Mesenchymal stem cell (in vitro differentiated cells and primary cell): ENCODE measurements around the gene METTL26.

Experiments used
- DNase-seq: peaks from one replicate; pipeline ENCODE4 v3.0.0-alpha.2; 2013
- H2AFZ ChIP-seq: one replicate; pipeline ENCODE4 v1.6.1; 2013; ENCODE audit warnings: low read depth, mild to moderate bottlenecking, control low read depth, inconsistent platforms, low read length, moderate library complexity
- H2AK5ac ChIP-seq: 2 replicates; pipeline ENCODE4 v1.6.1; 2013; ENCODE audit warnings: low read length, moderate library complexity, mild to moderate bottlenecking, inconsistent platforms; ENCODE audit not compliant: severe bottlenecking
- H2BK120ac ChIP-seq: one replicate; pipeline ENCODE4 v1.6.1; 2013; ENCODE audit warnings: low read depth, mild to moderate bottlenecking, inconsistent platforms, low read length, moderate library complexity
- H2BK12ac ChIP-seq, 2 experiments: one replicate each; pipeline ENCODE4 v1.6.1; 2013; ENCODE audit warnings: inconsistent platforms in 2 of 2, low read length in 2 of 2, mild to moderate bottlenecking in 2 of 2, moderate library complexity in 2 of 2, control low read depth in 1 of 2
- H2BK15ac ChIP-seq: one replicate; pipeline ENCODE4 v1.6.1; 2013; ENCODE audit warnings: mild to moderate bottlenecking, low read depth, inconsistent platforms; ENCODE audit not compliant: poor library complexity, severe bottlenecking
- H2BK5ac ChIP-seq: 2 replicates; pipeline ENCODE4 v1.6.1; 2013; ENCODE audit warnings: low read depth, mild to moderate bottlenecking, low read length, control low read depth, inconsistent platforms; ENCODE audit not compliant: poor library complexity, severe bottlenecking
- H3K14ac ChIP-seq, 2 experiments: one replicate each; pipeline ENCODE4 v1.6.1; 2013; ENCODE audit warnings: inconsistent platforms in 2 of 2, low read length in 2 of 2, control low read depth in 1 of 2, mild to moderate bottlenecking in 1 of 2, moderate library complexity in 1 of 2
- H3K18ac ChIP-seq, 2 experiments: one replicate each; pipeline ENCODE4 v1.6.1; 2013; ENCODE audit warnings: inconsistent platforms in 2 of 2, low read length in 2 of 2, control low read depth in 1 of 2, low read depth in 1 of 2, mild to moderate bottlenecking in 1 of 2
- H3K23ac ChIP-seq, 2 experiments: one replicate each; pipeline ENCODE4 v1.6.1; 2013; ENCODE audit warnings: inconsistent platforms in 2 of 2, low read length in 2 of 2, mild to moderate bottlenecking in 2 of 2, moderate library complexity in 2 of 2, control low read depth in 1 of 2
- H3K27ac ChIP-seq: 2 replicates; pipeline ENCODE4 v1.5.1; 2013; ENCODE audit warnings: mild to moderate bottlenecking, moderate library complexity, low read length, control low read depth, inconsistent platforms; ENCODE audit not compliant: poor library complexity, severe bottlenecking
- H3K27me3 ChIP-seq, 2 experiments: 2 replicates each; pipeline versions ENCODE4 v1.6.1 to v1.7.0; 2013; ENCODE audit warnings: low read length in 2 of 2, mild to moderate bottlenecking in 2 of 2, moderate library complexity in 2 of 2, control low read depth in 1 of 2, inconsistent platforms in 1 of 2; ENCODE audit not compliant: control insufficient read depth in 1 of 2, insufficient read depth in 1 of 2
- H3K36me3 ChIP-seq, 2 experiments: 2 replicates each; pipeline versions ENCODE4 v1.6.1 to v1.7.0; 2013; ENCODE audit warnings: low read length in 2 of 2, control low read depth in 1 of 2, inconsistent platforms in 1 of 2, low read depth in 1 of 2, mild to moderate bottlenecking in 1 of 2; ENCODE audit not compliant: insufficient read depth in 2 of 2, control insufficient read depth in 1 of 2
- H3K4ac ChIP-seq, 2 experiments: one replicate each; pipeline ENCODE4 v1.6.1; 2013; ENCODE audit warnings: inconsistent platforms in 2 of 2, low read length in 2 of 2, mild to moderate bottlenecking in 2 of 2, moderate library complexity in 2 of 2, control low read depth in 1 of 2, low read depth in 1 of 2
- H3K4me1 ChIP-seq: 2 replicates; pipeline ENCODE4 v1.6.1; 2013; ENCODE audit warnings: low read depth, low read length, control low read depth; ENCODE audit not compliant: control insufficient read depth, insufficient read depth
- H3K4me2 ChIP-seq: 2 replicates; pipeline ENCODE4 v1.6.1; 2013; ENCODE audit warnings: low read length, mild to moderate bottlenecking, inconsistent platforms; ENCODE audit not compliant: poor library complexity, severe bottlenecking
- H3K4me3 ChIP-seq, 2 experiments: 2 replicates each; pipeline versions ENCODE4 v1.5.1 to v1.7.0; 2013; ENCODE audit warnings: low read length in 2 of 2, mild to moderate bottlenecking in 2 of 2, control low read depth in 1 of 2, low read depth in 1 of 2; ENCODE audit not compliant: insufficient read depth in 1 of 2
- H3K79me1 ChIP-seq: replicated peaks from 2 replicates; pipeline ENCODE4 v1.6.1; 2013; ENCODE audit warnings: mild to moderate bottlenecking, control low read depth, low read length, inconsistent platforms; ENCODE audit not compliant: poor library complexity, severe bottlenecking
- H3K9ac ChIP-seq: 2 replicates; pipeline ENCODE4 v1.7.0; 2013; ENCODE audit warnings: mild to moderate bottlenecking, low read length, moderate library complexity
- H3K9me3 ChIP-seq: 2 replicates; pipeline ENCODE4 v1.7.0; 2013; ENCODE audit warnings: mild to moderate bottlenecking, low read length; ENCODE audit not compliant: control insufficient read depth
- H4K8ac ChIP-seq: one replicate; pipeline ENCODE4 v1.6.1; 2013; ENCODE audit warnings: inconsistent platforms, mild to moderate bottlenecking, low read length, moderate library complexity
- H4K91ac ChIP-seq: one replicate; pipeline ENCODE4 v1.6.1; 2013; ENCODE audit warnings: mild to moderate bottlenecking, low read length, inconsistent platforms
- WGBS: methylation state at CpG from one replicate; pipeline ENCODE4 v1.1.7; 2013; ENCODE audit warnings: mixed read lengths; 5-methylcytosine and 5-hydroxymethylcytosine counted together

METTL26 gene

DNA sequence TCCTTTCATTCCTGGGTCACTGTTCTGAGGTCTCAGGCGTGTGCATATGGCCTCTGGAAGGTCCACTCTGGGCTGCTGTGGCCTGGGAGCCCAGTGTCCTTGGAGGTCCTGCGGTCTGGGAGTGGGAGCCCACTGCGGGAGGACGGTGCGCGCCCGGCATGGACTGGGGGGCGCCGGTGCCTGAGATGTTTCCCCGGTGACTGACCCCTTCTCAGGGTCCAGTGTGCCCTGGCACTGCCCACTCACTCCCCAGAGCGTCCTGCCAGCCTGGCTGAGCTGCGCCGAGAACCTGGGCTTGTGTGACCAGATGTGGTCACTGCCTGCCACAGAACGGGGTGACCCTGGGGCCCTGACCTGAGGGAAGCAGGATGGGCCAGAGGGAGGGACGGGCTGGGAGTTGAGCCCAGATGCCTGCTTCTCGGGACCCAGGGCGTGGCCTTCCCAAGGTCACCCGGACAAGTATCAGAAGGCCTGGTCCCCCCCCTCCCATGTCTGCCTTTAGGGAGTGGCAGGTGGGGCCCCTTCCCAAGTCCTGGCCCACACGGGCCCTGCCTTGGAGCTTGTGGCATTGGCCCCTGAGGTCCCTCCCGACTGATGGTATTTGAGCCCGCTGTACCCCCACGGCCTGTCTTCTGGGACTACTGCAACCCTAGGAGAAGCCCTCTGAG lies 38.2 kb upstream of the METTL26 start:
- Histone ChIP-seq H3K27me3 (no peaks in the 10 kb centered on the region), H3K18ac (no peak overlapping the region), H2BK120ac (no peak overlapping the region), H3K9me3 (no peaks in the 10 kb centered on the region), H2BK15ac (no peak overlapping the region), H2BK5ac (no peak overlapping the region), H3K23ac (no peak overlapping the region), H3K4ac (no peak overlapping the region), H3K36me3 (peaks cover 41 to 69% of the 10 kb centered on the region in 2 experiments), H2BK12ac (no peak overlapping the region), H4K8ac (no peak overlapping the region), H3K4me3 (no peak overlapping the region), H3K14ac (no peak overlapping the region), H2AK5ac (no peak overlapping the region), H3K4me2 (no peak overlapping the region), H3K4me1 (peaks cover 43% of the 10 kb centered on the region), H4K91ac (no peak overlapping the region), H3K9ac (no peak overlapping the region), H3K27ac (no peak overlapping the region), H3K79me1 (peaks cover 21% of the 10 kb centered on the region), H2AFZ (no peak overlapping the region)
- WGBS, result 90% methylated on average over 22 of the region's 22 CpGs
- no peak for DNase-seq

GRCh38 chr16:673399-673991 lies 37.4 kb upstream of the METTL26 start:
- Histone ChIP-seq H3K4me3 (no peak overlapping the region), H3K18ac (no peak overlapping the region), H4K91ac (no peak overlapping the region), H3K9ac (no peak overlapping the region), H3K9me3 (no peaks in the 10 kb centered on the region), H3K4me1 (peaks cover 41% of the 10 kb centered on the region), H2BK15ac (peak overlapping the region; percentile 8), H3K14ac (no peak overlapping the region), H3K27me3 (no peaks in the 10 kb centered on the region), H3K4me2 (no peak overlapping the region), H3K79me1 (peaks cover 23% of the 10 kb centered on the region), H3K23ac (no peak overlapping the region), H2BK120ac (no peak overlapping the region), H2BK12ac (no peak overlapping the region), H2BK5ac (no peak overlapping the region), H4K8ac (no peak overlapping the region), H3K27ac (no peak overlapping the region), H3K36me3 (peaks cover 41 to 74% of the 10 kb centered on the region in 2 experiments), H2AFZ (no peak overlapping the region), H2AK5ac (no peak overlapping the region), H3K4ac (no peak overlapping the region)
- 97% methylated on average over 17 of the region's 18 CpGs for WGBS
- no peak for DNase-seq

GRCh38 chr16:672851-673250 lies 36.7 kb upstream of the METTL26 start:
- H2BK12ac ChIP-seq, result no peak overlapping the region
- WGBS, result 95% methylated on average over 21 of the region's 21 CpGs
- no peak overlapping the region for H2BK5ac ChIP-seq

DNA sequence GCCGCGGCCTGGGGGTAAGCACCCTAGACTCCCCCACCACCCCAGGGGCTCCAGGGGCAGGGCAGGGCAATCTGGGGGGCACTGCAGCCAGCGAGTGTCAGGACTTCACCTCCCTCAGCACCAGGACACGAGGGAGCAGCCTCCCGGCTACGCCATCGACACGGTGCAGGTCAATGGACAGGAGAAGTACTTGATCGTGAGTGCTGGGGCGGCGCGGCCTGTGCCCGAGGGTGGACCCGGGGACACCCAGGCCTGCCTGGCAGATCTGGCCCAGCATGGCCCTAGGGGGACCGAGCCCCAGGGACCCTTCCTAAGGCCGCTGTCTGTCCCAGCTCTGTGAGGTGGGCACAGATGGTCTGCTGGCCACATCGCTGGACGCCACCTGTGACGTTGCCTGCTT lies 36.3 kb upstream of the METTL26 start:
- 98% methylated on average over 19 of the region's 19 CpGs for WGBS
- Histone ChIP-seq H2AK5ac (no peak overlapping the region), H3K79me1 (peaks cover 23% of the 10 kb centered on the region)

More at GRCh38 chr16:672851-673250, 36.7 kb upstream of the METTL26 start:
- H3K9me3 ChIP-seq, result no peaks in the 10 kb centered on the region
- no peak overlapping the region for H2AFZ ChIP-seq
- no peak overlapping the region for H4K8ac ChIP-seq
- H2AK5ac ChIP-seq, result no peak overlapping the region
- no peak overlapping the region for H2BK15ac ChIP-seq
- H3K23ac ChIP-seq, result no peak overlapping the region
- H2BK120ac ChIP-seq, result no peak overlapping the region
- no peak overlapping the region for H3K14ac ChIP-seq
- H3K4me2 ChIP-seq, result no peak overlapping the region
- H3K36me3 ChIP-seq, result peaks cover 41 to 70% of the 10 kb centered on the region in 2 experiments
- H3K18ac ChIP-seq, result no peak overlapping the region
- no peak overlapping the region for H3K9ac ChIP-seq
- peaks cover 37% of the 10 kb centered on the region for H3K4me1 ChIP-seq
- H3K4me3 ChIP-seq, result no peak overlapping the region
- no peak overlapping the region for H3K4ac ChIP-seq
- DNase-seq, result no peak
- H3K79me1 ChIP-seq, result peaks cover 23% of the 10 kb centered on the region
- no peak overlapping the region for H3K27ac ChIP-seq
- H3K27me3 ChIP-seq, result no peaks in the 10 kb centered on the region
- peak overlapping the region; percentile 46 for H4K91ac ChIP-seq

More for the DNA sequence above, 36.3 kb upstream of the METTL26 start:
- no peak overlapping the region for H2BK15ac ChIP-seq
- no peaks in the 10 kb centered on the region for H3K27me3 ChIP-seq
- no peak for DNase-seq
- H3K4ac ChIP-seq, result no peak overlapping the region
- no peak overlapping the region for H3K4me3 ChIP-seq
- no peak overlapping the region for H2BK120ac ChIP-seq
- no peak overlapping the region for H3K4me2 ChIP-seq
- H3K9ac ChIP-seq, result no peak overlapping the region
- H2BK12ac ChIP-seq, result no peak overlapping the region
- H3K9me3 ChIP-seq, result no peaks in the 10 kb centered on the region
- H3K36me3 ChIP-seq, result peaks cover 41 to 65% of the 10 kb centered on the region in 2 experiments
- peaks cover 40% of the 10 kb centered on the region for H3K4me1 ChIP-seq
- no peak overlapping the region for H2AFZ ChIP-seq
- H4K91ac ChIP-seq, result peak overlapping the region; percentile 46
- H3K18ac ChIP-seq, result no peak overlapping the region
- no peak overlapping the region for H3K27ac ChIP-seq
- no peak overlapping the region for H3K14ac ChIP-seq
- H2BK5ac ChIP-seq, result no peak overlapping the region
- no peak overlapping the region for H3K23ac ChIP-seq
- H4K8ac ChIP-seq, result no peak overlapping the region
